ENCODE measurements around the gene MRPL36.

MRPL36 gene

GRCh38 chr5:1781726-1782384 lies 17.8 kb downstream of the MRPL36 start:
- DNase-seq (ENCODE audit: low read depth) = no peak

GRCh38 chr5:1781107-1781506 lies 18.5 kb downstream of the MRPL36 start:
- no peak for DNase-seq (ENCODE audit: low read depth)

GRCh38 chr5:1780614-1780930 lies 19.1 kb downstream of the MRPL36 start:
- no peak for DNase-seq (ENCODE audit: low read depth)

- DNase-seq (ENCODE audit: low read depth) = no peak
These were observed 19.6 kb downstream of the MRPL36 start for GRCh38 chr5:1779782-1780613.

- no peak for DNase-seq (ENCODE audit: low read depth)
These were observed 20.5 kb downstream of the MRPL36 start for GRCh38 chr5:1779021-1779680.

- DNase-seq (ENCODE audit: low read depth) = no peak
These were observed 21.3 kb downstream of the MRPL36 start for GRCh38 chr5:1778138-1779020.

GRCh38 chr5:1777281-1778137 lies 22.1 kb downstream of the MRPL36 start:
- DNase-seq (ENCODE audit: low read depth) = no peak

GRCh38 chr5:1776831-1777230 lies 22.8 kb downstream of the MRPL36 start:
- DNase-seq (ENCODE audit: low read depth) = no peak

- DNase-seq (ENCODE audit: low read depth) = no peak
These were observed 27.0 kb downstream of the MRPL36 start for GRCh38 chr5:1772634-1773033.

- no peak for DNase-seq (ENCODE audit: low read depth)
These were observed 28.2 kb downstream of the MRPL36 start for GRCh38 chr5:1771149-1772065.

GRCh38 chr5:1770443-1770802 lies 29.2 kb downstream of the MRPL36 start:
- no peak for DNase-seq (ENCODE audit: low read depth)

- no peak for DNase-seq (ENCODE audit: low read depth)
These were observed 29.7 kb downstream of the MRPL36 start for GRCh38 chr5:1769752-1770442.

- DNase-seq (ENCODE audit: low read depth) = no peak
These were observed 30.5 kb downstream of the MRPL36 start for GRCh38 chr5:1769017-1769640.

- no peak for DNase-seq (ENCODE audit: low read depth)
These were observed 31.2 kb downstream of the MRPL36 start for GRCh38 chr5:1768283-1769000.

- DNase-seq (ENCODE audit: low read depth) = no peak
These were observed 31.9 kb downstream of the MRPL36 start for GRCh38 chr5:1767524-1768282.

- no peak for DNase-seq (ENCODE audit: low read depth)
These were observed 33.8 kb downstream of the MRPL36 start for GRCh38 chr5:1765880-1766235.

GRCh38 chr5:1765141-1765879 lies 34.3 kb downstream of the MRPL36 start:
- no peak for DNase-seq (ENCODE audit: low read depth)

Data from stimulated activated CD8-positive, alpha-beta memory T cell treated with anti-CD3 and anti-CD28 coated beads, Interleukin-12 subunit alpha, Interleukin-12 subunit beta, amount 100 ng/mL, for 1 hour (primary cell).